HCT116 (cell line): ENCODE data around the gene TP53RK. TPM values are rescaled to one million over a fixed set of nuclear protein-coding genes. Genes with fewer than 3 reads are reported as not detected.

Experiments
- ATAC-seq: fragments of 200-7000 bp; cut with Tn5 transposase; 2 replicates; pipeline ENCODE4 v1.9.1; 2020; ENCODE audit warnings: mild to moderate bottlenecking, moderate library complexity
- BruUV-seq: library from RNA; stranded (reverse); fragments of 400-500 nt; replicated peaks from 2 replicates; lab custom pipeline; 2021; lab: Mats Ljungman, UMichigan
- CTCF ChIA-PET: fragments of 300-600 bp; sonication (Branson Sonifier 250); formaldehyde crosslinking; loops from one replicate; lab custom pipeline; 2021; ENCODE audit warnings: antibody characterized with exemption; lab: Charles Lee
- POLR2A ChIA-PET: fragments of 300-600, 350-600 bp; sonication (Branson Sonifier 250); formaldehyde crosslinking; loops from one replicate; lab custom pipeline; 2021; ENCODE audit warnings: antibody characterized with exemption; lab: Charles Lee
- RAD21 ChIA-PET, 2 experiments: fragments of 300-600 bp; sonication (Branson Sonifier 250); formaldehyde crosslinking; loops; one replicate each; lab custom pipeline; 2023; ENCODE audit warnings: low total read pairs in 2 of 2; ENCODE audit not compliant: uncharacterized antibody in 2 of 2, unreplicated experiment in 2 of 2, low non-redundant PET in 1 of 2; lab: Charles Lee
- DNase-seq: peaks from one replicate; pipeline ENCODE4 v3.0.0-alpha.2; 2010; ENCODE audit warnings: low read depth, low spot score
- H2AFZ ChIP-seq: fragments of 200-600 bp; shearing (Covaris generic), sonication (generic); 2 replicates; pipeline ENCODE4 v1.6.1; 2017; ENCODE audit warnings: low read depth, mixed run types, mixed read lengths, antibody characterized with exemption, low read length; ENCODE audit not compliant: poor library complexity, severe bottlenecking
- H3K27ac ChIP-seq: 2 replicates; pipeline ENCODE4 v1.5.1; 2012; ENCODE audit warnings: low read depth, low read length
- H3K27me3 ChIP-seq: fragments of 200-600 bp; sonication (generic); 2 replicates; pipeline ENCODE4 v1.6.1; 2016; ENCODE audit warnings: mixed run types, low read length, mixed read lengths; ENCODE audit not compliant: insufficient read depth
- H3K36me3 ChIP-seq, 2 experiments: fragments of 200-500 bp in 1 of 2; fragments of 200-600 bp in 1 of 2; sonication (Bioruptor generic) in 1 of 2; sonication (generic) in 1 of 2; 2 replicates each; pipeline versions ENCODE4 v1.5.1 to v1.6.1; 2014 to 2016; ENCODE audit warnings: low read length in 2 of 2, inconsistent platforms in 1 of 2, mixed read lengths in 1 of 2, mixed run types in 1 of 2; ENCODE audit not compliant: insufficient read depth in 2 of 2, control insufficient read depth in 1 of 2
- H3K4me1 ChIP-seq, 2 experiments: fragments of 200-600 bp in 1 of 2; sonication (generic) in 1 of 2; 2 replicates each; pipeline versions ENCODE4 v1.5.1 to v1.6.1; 2012 to 2017; ENCODE audit warnings: low read length in 2 of 2, inconsistent platforms in 1 of 2, mild to moderate bottlenecking in 1 of 2, mixed read lengths in 1 of 2, mixed run types in 1 of 2, moderate library complexity in 1 of 2; ENCODE audit not compliant: insufficient read depth in 2 of 2, control insufficient read depth in 1 of 2
- H3K4me2 ChIP-seq: fragments of 200-600 bp; sonication (generic); 2 replicates; pipeline ENCODE4 v1.6.1; 2017; ENCODE audit warnings: mixed run types, low read length, mixed read lengths
- H3K4me3 ChIP-seq, 2 experiments: fragments of 200-600 bp in 1 of 2; sonication (generic) in 1 of 2; replicated peaks in 1 of 2; 2 replicates each; pipeline ENCODE4 v1.5.1; 2011 to 2016; ENCODE audit warnings: low read length in 2 of 2, control low read depth in 1 of 2, low read depth in 1 of 2, mild to moderate bottlenecking in 1 of 2, mixed read lengths in 1 of 2, mixed run types in 1 of 2
- H3K79me2 ChIP-seq: fragments of 200-600 bp; sonication (generic); 2 replicates; pipeline ENCODE4 v1.6.1; 2017; ENCODE audit warnings: mild to moderate bottlenecking, mixed run types, low read length, moderate library complexity, mixed read lengths; ENCODE audit not compliant: insufficient read depth
- H3K9ac ChIP-seq: fragments of 200-600 bp; sonication (generic); 2 replicates; pipeline ENCODE4 v1.6.1; 2016; ENCODE audit warnings: low read length, mixed read lengths
- H3K9me2 ChIP-seq: fragments of 200-600 bp; sonication (generic), shearing (Covaris generic); 2 replicates; pipeline ENCODE4 v1.6.1; 2017; ENCODE audit warnings: mixed run types, mild to moderate bottlenecking, moderate library complexity; ENCODE audit not compliant: insufficient read depth
- H3K9me3 ChIP-seq, 2 experiments: fragments of 200-500 bp in 1 of 2; fragments of 200-600 bp in 1 of 2; sonication (Bioruptor generic) in 1 of 2; sonication (generic) in 1 of 2; 2 replicates each; pipeline ENCODE4 v1.6.1; 2014 to 2017; ENCODE audit warnings: low read length in 2 of 2, mixed read lengths in 2 of 2, inconsistent platforms in 1 of 2, low read depth in 1 of 2, mild to moderate bottlenecking in 1 of 2, mixed run types in 1 of 2, moderate library complexity in 1 of 2; ENCODE audit not compliant: control insufficient read depth in 1 of 2, insufficient read depth in 1 of 2
- H4K20me1 ChIP-seq: fragments of 200-600 bp; sonication (generic), shearing (Covaris generic); 2 replicates; pipeline ENCODE4 v1.6.1; 2017; ENCODE audit warnings: mixed run types, mild to moderate bottlenecking, moderate library complexity; ENCODE audit not compliant: insufficient read depth
- FOSL1 ChIP-seq: IDR thresholded peaks from 2 replicates; pipeline ENCODE4 v1.6.1; 2012; ENCODE audit warnings: low read depth
- POLR2A ChIP-seq: IDR thresholded peaks from 2 replicates; pipeline ENCODE4 v1.7.0; 2011; ENCODE audit warnings: borderline replicate concordance; ENCODE audit not compliant: insufficient read depth, insufficient read length; ENCODE audit errors: extremely low read depth
- POLR2AphosphoS5 ChIP-seq: IDR thresholded peaks from 2 replicates; pipeline ENCODE4 v1.6.1; 2011; ENCODE audit warnings: mild to moderate bottlenecking, low read depth, low read length, moderate library complexity
- SIN3A ChIP-seq: IDR thresholded peaks from 2 replicates; pipeline ENCODE4 v1.6.1; 2012; ENCODE audit warnings: low read depth
- SRF ChIP-seq: IDR thresholded peaks from 2 replicates; pipeline ENCODE4 v1.6.1; 2012; ENCODE audit warnings: low read depth
- TCF7L2 ChIP-seq: IDR thresholded peaks from 2 replicates; pipeline ENCODE4 v1.7.0; 2011; ENCODE audit warnings: borderline replicate concordance, inconsistent platforms; ENCODE audit not compliant: insufficient read depth, insufficient read length; ENCODE audit errors: extremely low read depth
- ZFX ChIP-seq: fragments of 450-650 bp; IDR thresholded peaks from 2 replicates; pipeline ENCODE4 v1.6.1; 2017
- intact Hi-C: fragments of 100-400 bp; cut with micrococcal nuclease; formaldehyde crosslinking; loops from 2 replicates; pipeline ENCODE4 v1.10.0; 2022
- total RNA-seq: library from RNA; stranded (reverse); gene quantifications from one replicate; pipeline ENCODE4 v1.2.1, GENCODE V29; 2021; ENCODE audit not compliant: unreplicated experiment
- TF ChIP-seq, protein P1 (sequence below), 3 experiments: fragments of 200-600 bp in 1 of 3; sonication (generic) in 1 of 3; IDR thresholded peaks in 2 of 3; conservative IDR thresholded peaks in 1 of 3; 2 replicates each; pipeline ENCODE4 v1.5.1; 2012 to 2017; ENCODE audit warnings: low read depth in 2 of 3, low read length in 2 of 3, antibody characterized with exemption in 1 of 3, borderline replicate concordance in 1 of 3, control low read depth in 1 of 3, mild to moderate bottlenecking in 1 of 3, mixed read lengths in 1 of 3, mixed run types in 1 of 3, moderate library complexity in 1 of 3; ENCODE audit not compliant: insufficient read depth in 1 of 3

The TP53RK gene
- total RNA-seq, 1 experiment from 2014 or later: 9.2 TPM

DNA sequence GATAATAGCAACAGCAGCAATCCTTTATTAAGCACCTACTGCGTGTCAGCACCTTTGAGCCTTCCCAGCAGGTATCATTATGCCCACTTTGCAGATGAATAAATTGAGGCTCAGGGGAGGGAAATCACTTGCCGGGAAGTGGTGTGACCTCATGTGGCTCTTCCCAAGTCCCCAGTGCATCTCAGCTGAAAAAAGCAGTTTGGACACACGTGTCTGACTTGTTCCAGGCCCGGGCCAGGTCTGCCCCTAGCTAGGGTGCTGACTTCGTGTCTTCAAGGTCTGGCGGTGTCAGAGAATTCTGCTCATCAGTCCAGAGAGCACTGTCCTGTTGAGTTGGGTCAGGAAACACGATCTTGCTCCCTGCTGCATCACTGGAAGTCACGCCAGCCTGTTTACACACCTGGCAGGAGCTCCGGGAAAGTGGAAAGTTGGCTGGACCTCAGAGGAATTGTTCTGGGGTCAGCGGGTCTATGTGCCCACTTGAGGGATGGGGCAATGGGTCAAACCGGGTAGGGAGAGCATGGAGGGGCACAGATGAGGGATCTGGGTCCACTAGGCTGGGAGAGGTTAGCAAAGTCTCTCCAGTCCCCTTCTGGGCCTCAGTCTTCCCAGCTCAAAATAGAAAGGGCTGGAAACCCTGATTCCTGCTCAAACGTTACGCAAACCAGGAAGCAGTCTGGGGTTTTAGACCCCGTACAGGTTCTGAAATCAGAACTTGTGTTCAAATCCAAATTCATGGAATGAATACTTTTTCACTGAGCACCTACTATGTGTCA is 48.5 kb downstream of the TP53RK start (continued):
- TF ChIP-seq POLR2AphosphoS5 (no peak), POLR2A (no peak), ZFX (no peak), SRF (no peak), SIN3A (no peak)
- TF ChIP-seq, protein P1, sequence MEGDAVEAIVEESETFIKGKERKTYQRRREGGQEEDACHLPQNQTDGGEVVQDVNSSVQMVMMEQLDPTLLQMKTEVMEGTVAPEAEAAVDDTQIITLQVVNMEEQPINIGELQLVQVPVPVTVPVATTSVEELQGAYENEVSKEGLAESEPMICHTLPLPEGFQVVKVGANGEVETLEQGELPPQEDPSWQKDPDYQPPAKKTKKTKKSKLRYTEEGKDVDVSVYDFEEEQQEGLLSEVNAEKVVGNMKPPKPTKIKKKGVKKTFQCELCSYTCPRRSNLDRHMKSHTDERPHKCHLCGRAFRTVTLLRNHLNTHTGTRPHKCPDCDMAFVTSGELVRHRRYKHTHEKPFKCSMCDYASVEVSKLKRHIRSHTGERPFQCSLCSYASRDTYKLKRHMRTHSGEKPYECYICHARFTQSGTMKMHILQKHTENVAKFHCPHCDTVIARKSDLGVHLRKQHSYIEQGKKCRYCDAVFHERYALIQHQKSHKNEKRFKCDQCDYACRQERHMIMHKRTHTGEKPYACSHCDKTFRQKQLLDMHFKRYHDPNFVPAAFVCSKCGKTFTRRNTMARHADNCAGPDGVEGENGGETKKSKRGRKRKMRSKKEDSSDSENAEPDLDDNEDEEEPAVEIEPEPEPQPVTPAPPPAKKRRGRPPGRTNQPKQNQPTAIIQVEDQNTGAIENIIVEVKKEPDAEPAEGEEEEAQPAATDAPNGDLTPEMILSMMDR (IDR thresholded peaks at IDR 0.05 in 2 of 3, conservative IDR thresholded peaks at IDR 0.05 in 1 of 3; ENCODE audit: borderline replicate concordance in 1 of 3, insufficient read depth in 1 of 3, low read depth in 2 of 3, low read length in 2 of 3): no peak

- RAD21 ChIA-PET: no interaction called here
- CTCF ChIA-PET: no interaction called here
- Histone ChIP-seq H3K9ac (no peak overlapping the region), H3K79me2 (no peaks in the 10 kb centered on the region), H4K20me1 (no peaks in the 10 kb centered on the region)
- intact Hi-C loops: no loop called here
- POLR2A ChIA-PET: no interaction called here
- TF ChIP-seq POLR2AphosphoS5: no peak
- no peak for TF ChIP-seq SRF
- TF ChIP-seq FOSL1: no peak
- no peak for TF ChIP-seq TCF7L2
- TF ChIP-seq, all 23 proteins: peak for 0
- DNase-seq (no peak), ATAC-seq (no peak)
- H3K9me3 ChIP-seq: no peaks in the 10 kb centered on the region
- no TSS peak for BruUV-seq
- H3K4me2 ChIP-seq: no peak overlapping the region
- H3K9me2 ChIP-seq: no peaks in the 10 kb centered on the region
- H3K4me3 ChIP-seq: no peak overlapping the region
- H2AFZ ChIP-seq: no peak overlapping the region
- no peaks in the 10 kb centered on the region for H3K36me3 ChIP-seq
- H3K4me1 ChIP-seq: no peaks in the 10 kb centered on the region; a peak in 1 of 4 replicates
- no peak overlapping the region for H3K27ac ChIP-seq
- H3K27me3 ChIP-seq: peaks cover 4% of the 10 kb centered on the region; the same call in 1 of the 2 replicates
These were observed 49.2 kb downstream of the TP53RK start for GRCh38 chr20:46640044-46640443.
